NCI-H2107 treated with DMSO at 0.1 percent for 48 hours (cell line): ENCODE results near the gene ARCN1.

ENCODE experiments used
- DNase-seq: peaks from one replicate; lab custom pipeline; 2025; ENCODE audit not compliant: unreplicated experiment; lab: John Stamatoyannopoulos, UW

Gene ARCN1

GRCh38 chr11:118634431-118635236 lies 62.4 kb downstream of the ARCN1 start:
- DNase-seq: peak; percentile 58

- DNase-seq: no peak
Measured at GRCh38 chr11:118635237-118635591, 63.0 kb downstream of the ARCN1 start.

GRCh38 chr11:118635642-118636041 lies 63.4 kb downstream of the ARCN1 start:
- peak; percentile 3 for DNase-seq

- DNase-seq: no peak
Measured at GRCh38 chr11:118636569-118637290, 64.5 kb downstream of the ARCN1 start.

- DNase-seq: no peak
Measured at GRCh38 chr11:118638726-118639125, 66.5 kb downstream of the ARCN1 start.

- DNase-seq: no peak
Measured at GRCh38 chr11:118639899-118640298, 67.7 kb downstream of the ARCN1 start.

GRCh38 chr11:118640332-118641154 lies 68.3 kb downstream of the ARCN1 start:
- peak; percentile 30 for DNase-seq

GRCh38 chr11:118641397-118642019 lies 69.3 kb downstream of the ARCN1 start:
- DNase-seq: peak; percentile 87

- DNase-seq: no peak
Measured at GRCh38 chr11:118643142-118643994, 71.2 kb downstream of the ARCN1 start.

- DNase-seq: no peak
Measured at GRCh38 chr11:118643995-118644345, 71.8 kb downstream of the ARCN1 start.

- DNase-seq: no peak
Measured at GRCh38 chr11:118644496-118644895, 72.3 kb downstream of the ARCN1 start.

- no peak for DNase-seq
Measured at GRCh38 chr11:118645066-118645715, 73.0 kb downstream of the ARCN1 start.

- no peak for DNase-seq
Measured at GRCh38 chr11:118646393-118646792, 74.2 kb downstream of the ARCN1 start.

- no peak for DNase-seq
Measured at GRCh38 chr11:118648291-118648690, 76.1 kb downstream of the ARCN1 start.

- no peak for DNase-seq
Measured at GRCh38 chr11:118649941-118650340, 77.7 kb downstream of the ARCN1 start.

- DNase-seq: no peak
Measured at GRCh38 chr11:118650366-118650765, 78.2 kb downstream of the ARCN1 start.

GRCh38 chr11:118651820-118652219 lies 79.6 kb downstream of the ARCN1 start:
- DNase-seq: no peak
